Activated CD4-positive, alpha-beta T cell treated with anti-CD3 and anti-CD28 coated beads, Interleukin-2, amount 50 U/mL, for 24 hours (primary cell): ENCODE results near the gene EPB41L1.

Experiments
- DNase-seq, 2 donors: peaks; one replicate each; pipeline ENCODE4 v3.0.0-alpha.2; 2020; ENCODE audit warnings: low read depth in 1 of 2, low spot score in 1 of 2

Gene EPB41L1

GRCh38 chr20:36275441-36276189 lies 121.1 kb downstream of the EPB41L1 start:
- no peak for DNase-seq

- DNase-seq, result no peak
These were observed 123.0 kb downstream of the EPB41L1 start for GRCh38 chr20:36277546-36277945.

GRCh38 chr20:36279362-36279761 lies 124.8 kb downstream of the EPB41L1 start:
- no peak for DNase-seq

- no peak for DNase-seq
These were observed 125.2 kb downstream of the EPB41L1 start for GRCh38 chr20:36279776-36280175.

GRCh38 chr20:36281785-36282380 lies 127.3 kb downstream of the EPB41L1 start:
- DNase-seq, result no peak
